Panc1 (cell line): ENCODE data around the gene DNAJC16. TPM values are rescaled to one million over a fixed set of nuclear protein-coding genes. Genes with fewer than 3 reads are reported as not detected.
A peak's percentile ranks its signal among the peaks of the same experiment; 100 is the strongest.
"Not testable (repeated sequence)": the region's sequence is repeated elsewhere in the genome, so short reads cannot be mapped to it uniquely, and the experiment has no call there.

Source experiments
- ATAC-seq: fragments of 200-7000 bp; cut with Tn5 transposase; 2 replicates; pipeline ENCODE4 v1.9.1; 2020; ENCODE audit warnings: mild to moderate bottlenecking, moderate library complexity
- BruUV-seq: library from RNA; stranded (reverse); fragments of 400-500 nt; replicated peaks from 2 replicates; lab custom pipeline; 2021; lab: Mats Ljungman, UMichigan
- CTCF ChIA-PET: fragments of 300-600 bp; sonication (Branson Sonifier 250); formaldehyde crosslinking; loops from one replicate; lab custom pipeline; 2022; ENCODE audit warnings: antibody characterized with exemption; lab: Charles Lee
- POLR2A ChIA-PET: fragments of 300-600 bp; sonication (Branson Sonifier 250); formaldehyde crosslinking; loops from one replicate; lab custom pipeline; 2022; ENCODE audit warnings: antibody characterized with exemption; lab: Charles Lee
- DNase-seq: peaks from one replicate; pipeline ENCODE4 v3.0.0-alpha.2; 2010; ENCODE audit warnings: low read depth, low spot score
- H3K27ac ChIP-seq: 2 replicates; pipeline ENCODE4 v1.5.1; 2011; ENCODE audit warnings: mild to moderate bottlenecking, low read length, inconsistent platforms
- H3K27me3 ChIP-seq: fragments of 200-500 bp; sonication (Bioruptor generic); 2 replicates; pipeline ENCODE4 v1.6.0; 2014; ENCODE audit warnings: low read length, inconsistent platforms; ENCODE audit not compliant: control insufficient read depth, insufficient read depth
- H3K36me3 ChIP-seq: fragments of 200-500 bp; sonication (Bioruptor generic); 2 replicates; pipeline ENCODE4 v1.5.1; 2014; ENCODE audit warnings: inconsistent platforms, mild to moderate bottlenecking, low read length, moderate library complexity; ENCODE audit not compliant: control insufficient read depth, insufficient read depth
- H3K4me1 ChIP-seq: 2 replicates; pipeline ENCODE4 v1.5.1; 2011; ENCODE audit warnings: inconsistent platforms, mild to moderate bottlenecking, low read length, moderate library complexity; ENCODE audit not compliant: control insufficient read depth, insufficient read depth
- H3K4me3 ChIP-seq, 2 experiments: 2 replicates each; pipeline ENCODE4 v1.5.1; 2011 to 2012; ENCODE audit warnings: low read depth in 2 of 2, low read length in 2 of 2, mild to moderate bottlenecking in 2 of 2, inconsistent platforms in 1 of 2, moderate library complexity in 1 of 2
- H3K9me3 ChIP-seq: fragments of 200-500 bp; sonication (Bioruptor generic); 2 replicates; pipeline ENCODE4 v1.5.1; 2014; ENCODE audit warnings: low read depth, mild to moderate bottlenecking, inconsistent platforms, low read length, moderate library complexity; ENCODE audit not compliant: control insufficient read depth, insufficient read depth
- CTCF ChIP-seq: fragments of 450-650 bp; IDR thresholded peaks from 2 replicates; pipeline ENCODE4 v1.5.1; 2017; ENCODE audit warnings: mild to moderate bottlenecking
- POLR2AphosphoS5 ChIP-seq: IDR thresholded peaks from 2 replicates; pipeline ENCODE4 v1.6.1; 2012; ENCODE audit warnings: mild to moderate bottlenecking, low read depth, low read length, moderate library complexity
- REST ChIP-seq, 2 experiments: IDR thresholded peaks; 2 replicates each; pipeline ENCODE4 v1.6.1; 2011 to 2012; ENCODE audit warnings: low read depth in 2 of 2, control low read depth in 1 of 2, low read length in 1 of 2, mild to moderate bottlenecking in 1 of 2, moderate library complexity in 1 of 2; ENCODE audit not compliant: insufficient read depth in 1 of 2
- SIN3A ChIP-seq: IDR thresholded peaks from 2 replicates; pipeline ENCODE4 v1.6.1; 2012; ENCODE audit warnings: low read depth, mild to moderate bottlenecking, low read length, moderate library complexity, borderline replicate concordance; ENCODE audit not compliant: insufficient read depth
- TCF7L2 ChIP-seq: IDR thresholded peaks from 2 replicates; pipeline ENCODE4 v1.6.1; 2011; ENCODE audit warnings: mild to moderate bottlenecking, low read depth, low read length, inconsistent platforms
- in situ Hi-C: cut with HindIII; loops from 2 replicates; pipeline ENCODE4 v1.10.0; 2016; ENCODE audit warnings: low sequenced_read_pairs, low pct_unique_long_range_greater_than_20kb
- intact Hi-C: fragments of 100-400 bp; cut with micrococcal nuclease; formaldehyde crosslinking; loops from one replicate; pipeline ENCODE4 v1.10.0; 2022; ENCODE audit not compliant: unreplicated experiment
- total RNA-seq: library from RNA; stranded (reverse); gene quantifications from one replicate; pipeline ENCODE4 v1.2.1, GENCODE V29; 2021; ENCODE audit not compliant: unreplicated experiment

DNAJC16 gene
- total RNA-seq, 1 experiment from 2014 or later = 22.0 TPM

DNA sequence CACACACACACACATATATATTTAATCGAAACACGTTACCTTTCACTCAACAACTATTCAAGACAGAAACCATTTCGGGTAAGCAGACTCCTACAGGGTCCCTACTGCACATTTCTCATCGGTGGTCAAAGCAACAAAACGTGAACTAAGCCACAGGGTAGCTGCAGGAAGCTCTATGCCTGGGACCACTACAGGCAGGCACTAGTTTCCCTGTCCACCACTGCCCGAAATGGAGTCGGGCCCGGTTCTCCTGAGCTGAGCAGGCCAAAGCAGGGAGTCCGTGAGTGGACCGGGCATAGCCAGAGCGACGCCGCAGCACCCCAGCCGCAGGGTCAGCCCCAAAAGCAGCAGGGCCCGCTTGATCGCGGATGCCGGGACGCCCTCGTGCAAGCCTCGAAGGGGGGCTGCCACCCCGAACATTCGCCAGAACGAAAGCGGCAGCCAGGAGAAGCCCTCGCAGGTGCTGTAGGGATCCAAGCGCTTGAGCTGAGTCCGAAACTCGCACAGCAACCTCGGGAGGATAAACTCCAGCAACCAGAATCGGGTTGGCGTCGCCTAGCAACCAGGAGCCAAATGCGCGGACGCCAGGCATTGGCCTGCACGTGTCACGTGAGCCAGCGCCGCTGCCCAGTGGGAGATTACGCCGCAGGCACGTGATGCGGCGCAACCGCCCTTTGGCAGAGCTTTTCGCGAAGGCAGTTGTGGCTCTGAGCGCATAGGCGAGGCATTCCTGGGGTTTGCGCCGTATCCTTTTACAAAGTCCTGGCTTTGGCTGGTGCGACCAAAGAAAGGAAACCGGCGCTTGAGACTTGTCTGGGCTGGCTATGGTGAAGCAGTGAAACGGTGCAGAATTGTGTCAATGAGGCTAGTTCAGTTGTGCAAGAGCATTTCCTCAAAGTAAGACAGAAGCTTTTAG lies 76.7 kb downstream of the DNAJC16 start:
- BruUV-seq = no TSS peak
- intact Hi-C loops = no loop called here
- TF ChIP-seq TCF7L2 (no peak), POLR2AphosphoS5 (peak; percentile 82)
- H3K27me3 ChIP-seq = no peaks in the 10 kb centered on the region
- H3K4me1 ChIP-seq = peaks cover 10% of the 10 kb centered on the region; the same call in 1 of the 2 replicates
- ChIA-PET CTCF (no interaction called here), POLR2A (interaction anchor here (0.5 to 0.7 kb wide), 5 partner anchors 12 to 138 kb away, joined by 3 to 7 read pairs (median 6); no protein-coding TSS in a partner anchor)
- peak overlapping the region; percentile 90 for H3K27ac ChIP-seq
- in situ Hi-C loops = no loop called here
- ATAC-seq = peak; percentile 97
- peak; percentile 86 for DNase-seq
- H3K4me3 ChIP-seq = peak overlapping the region; percentile 70 to 90
- no peaks in the 10 kb centered on the region for H3K9me3 ChIP-seq
- H3K36me3 ChIP-seq = no peaks in the 10 kb centered on the region

GRCh38 chr1:15603966-15604282 lies 77.3 kb downstream of the DNAJC16 start:
- intact Hi-C loops, H3K27me3 ChIP-seq, CTCF ChIA-PET, in situ Hi-C loops, H3K36me3 ChIP-seq, H3K9me3 ChIP-seq, ATAC-seq, DNase-seq: not testable (repeated sequence)
- TSS peak; percentile 58 for BruUV-seq
- H3K4me1 ChIP-seq = peaks cover 10% of the 10 kb centered on the region; the same call in 1 of the 2 replicates
- H3K27ac ChIP-seq = peak overlapping the region; percentile 90
- POLR2A ChIA-PET = interaction anchor here (0.5 to 0.7 kb wide), 2 partner anchors 14 to 75 kb away, joined by 3 to 4 read pairs; no protein-coding TSS in a partner anchor
- peak overlapping the region; percentile 70 to 90 for H3K4me3 ChIP-seq

- H3K27ac ChIP-seq, intact Hi-C loops, in situ Hi-C loops, H3K27me3 ChIP-seq, H3K36me3 ChIP-seq, BruUV-seq, ATAC-seq, H3K9me3 ChIP-seq, POLR2A ChIA-PET, H3K4me3 ChIP-seq, DNase-seq: not testable (repeated sequence)
- CTCF ChIA-PET = interaction anchor here (0.7 kb wide), 1 partner anchor 478 kb away, joined by 4 read pairs; no protein-coding TSS in a partner anchor
- peaks cover 10% of the 10 kb centered on the region; the same call in 1 of the 2 replicates for H3K4me1 ChIP-seq
These were observed 77.8 kb downstream of the DNAJC16 start for GRCh38 chr1:15604400-15604799.

DNA sequence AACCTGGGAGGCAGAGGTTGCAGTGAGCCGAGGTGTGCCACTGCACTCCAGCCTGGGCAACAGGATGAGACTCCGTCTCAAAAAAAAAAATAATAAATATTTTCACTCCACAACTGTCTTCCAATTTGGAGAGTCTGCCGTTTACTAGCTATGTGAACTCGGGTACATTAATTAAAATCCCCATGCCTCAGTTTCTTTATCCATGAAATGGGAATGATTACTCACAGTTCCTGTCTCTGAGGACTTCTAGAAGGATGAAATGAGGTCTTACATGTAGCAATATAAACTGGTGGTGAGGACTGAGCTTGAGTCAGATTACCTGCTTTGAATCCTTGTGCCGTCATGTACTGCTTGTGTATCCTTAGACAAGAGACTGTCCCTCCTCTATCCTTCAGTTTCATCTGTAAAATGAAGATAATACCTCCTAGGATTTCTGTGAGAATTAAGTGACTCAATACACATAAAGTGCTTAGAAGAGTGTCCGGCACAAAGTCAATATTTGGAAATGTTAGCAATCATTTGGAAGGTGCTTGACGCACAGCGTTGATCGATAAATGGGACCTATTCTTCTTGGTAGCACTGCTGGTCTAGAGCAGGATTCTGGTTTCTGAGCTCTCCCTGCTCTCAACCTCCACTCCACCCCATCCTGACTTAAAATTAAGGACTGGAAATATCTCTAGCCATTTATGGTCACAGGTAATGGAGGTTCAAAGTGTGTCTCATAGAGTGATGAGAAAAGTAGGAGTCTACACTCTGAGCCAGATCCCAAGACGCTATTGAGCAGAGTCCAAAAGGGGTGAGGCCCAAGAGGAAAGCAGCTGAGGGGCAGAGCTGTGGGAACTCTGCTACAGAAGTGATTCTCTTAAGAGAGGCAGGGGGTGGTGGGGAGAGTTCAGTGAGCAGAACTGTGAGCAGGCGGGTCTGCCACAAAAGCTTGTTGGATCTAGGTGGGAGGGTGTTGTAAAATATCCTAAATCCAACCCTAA lies 79.0 kb downstream of the DNAJC16 start:
- H3K9me3 ChIP-seq = no peaks in the 10 kb centered on the region
- in situ Hi-C loops (no loop called here), intact Hi-C loops (no loop called here)
- POLR2A ChIA-PET = interaction anchor here (0.6 kb wide), 1 partner anchor 71 kb away, joined by 3 read pairs; no protein-coding TSS in a partner anchor
- H3K27me3 ChIP-seq = no peaks in the 10 kb centered on the region
- DNase-seq = no peak
- peaks cover 10% of the 10 kb centered on the region; the same call in 1 of the 2 replicates for H3K4me1 ChIP-seq
- TF ChIP-seq CTCF (no peak), SIN3A (no peak), REST (IDR thresholded peaks at IDR 0.05; ENCODE audit: insufficient read depth in 1 of 2, low read depth in 2 of 2, low read length in 1 of 2) (no peak), TCF7L2 (no peak), POLR2AphosphoS5 (no peak)
- CTCF ChIA-PET = no interaction called here
- no peak for ATAC-seq
- no peak overlapping the region for H3K4me3 ChIP-seq
- no peak overlapping the region for H3K27ac ChIP-seq
- H3K36me3 ChIP-seq = no peaks in the 10 kb centered on the region
- no TSS peak for BruUV-seq
